A549 treated with RU486 at 1 μM for 4 hours (cell line): ENCODE data around the gene PDAP1. TPM values are rescaled to one million over a fixed set of nuclear protein-coding genes. Genes with fewer than 3 reads are reported as not detected.

ENCODE experiments used
- total RNA-seq: library from RNA; stranded (reverse); fragments of 200-300 nt; extraction: Qiagen RNA extraction; gene quantifications from 5 replicates; pipeline ENCODE4 v1.2.3, GENCODE V29; 2022; ENCODE audit warnings: low read depth

Gene PDAP1
- 172 to 211 TPM (median 188 TPM) in 5 replicates for total RNA-seq

GRCh38 chr7:99408379-99409191, at the start of gene PDAP1, which contains the start of gene BUD31:
PDAP1 (minus strand) TSS chr7:99408597; CDS start chr7:99408548, 49 bp downstream.
BUD31 (plus strand) TSS chr7:99408969; CDS start chr7:99411093, 2,124 bp downstream.

GRCh38 chr7:99438573-99439480, 30.4 kb upstream of the PDAP1 start, which contains the start of the genes CPSF4 and PTCD1:
CPSF4 (plus strand) TSS chr7:99438943; CDS start chr7:99439083, 140 bp downstream.
PTCD1 (minus strand) TSS chr7:99438798; CDS start chr7:99435242, 3,556 bp downstream.

GRCh38 chr7:99374111-99375064, 34.0 kb downstream of the PDAP1 start, which contains the start of gene ARPC1B:
ARPC1B (plus strand) TSS chr7:99374730; CDS start chr7:99385715, 10,985 bp downstream.

Other genes starting within 250 kb of the PDAP1 start
- gene KPNA7, start 200.5 kb downstream of the PDAP1 start, total RNA-seq, result 1.5 to 1.8 TPM (median 1.6 TPM) in 5 replicates
- gene MYH16, start 135.8 kb downstream of the PDAP1 start, total RNA-seq, result 0.51 to 0.77 TPM (median 0.66 TPM) in 5 replicates
- 126 to 146 TPM (median 136 TPM) in 5 replicates for gene ARPC1A, start 82.7 kb downstream of the PDAP1 start, total RNA-seq
- gene ARPC1B, start 33.9 kb downstream of the PDAP1 start, total RNA-seq, result 283 to 301 TPM (median 298 TPM) in 5 replicates
- 142 to 167 TPM (median 148 TPM) in 5 replicates for gene BUD31, start 372 bp upstream of the PDAP1 start, total RNA-seq
- 4.9 to 7.8 TPM (median 6.6 TPM) in 5 replicates for gene PTCD1, start 30.2 kb upstream of the PDAP1 start, total RNA-seq
- gene CPSF4, start 30.3 kb upstream of the PDAP1 start, total RNA-seq, result 34.5 to 45.3 TPM (median 44.5 TPM) in 5 replicates
- 865 to 1,452 TPM (median 971 TPM) in 5 replicates for gene ATP5MF, start 57.6 kb upstream of the PDAP1 start, total RNA-seq
- 7.6 to 9.7 TPM (median 8.4 TPM) in 5 replicates for gene ZNF789, start 64.3 kb upstream of the PDAP1 start, total RNA-seq
- 17.6 to 20.7 TPM (median 18.7 TPM) in 5 replicates for gene ZNF394, start 91.7 kb upstream of the PDAP1 start, total RNA-seq
- gene ZKSCAN5, start 96.1 kb upstream of the PDAP1 start, total RNA-seq, result 9.0 to 10.8 TPM (median 9.3 TPM) in 5 replicates
- gene FAM200A, start 143.5 kb upstream of the PDAP1 start, total RNA-seq, result 4.2 to 8.0 TPM (median 6.6 TPM) in 5 replicates
- gene ZNF655, start 150.0 kb upstream of the PDAP1 start, total RNA-seq, result 47.4 to 59.2 TPM (median 58.5 TPM) in 5 replicates
- gene TMEM225B, start 189.7 kb upstream of the PDAP1 start, total RNA-seq, result 0.59 to 0.94 TPM (median 0.87 TPM) in 5 replicates
- gene ZSCAN25, start 208.3 kb upstream of the PDAP1 start, total RNA-seq, result 8.2 to 9.1 TPM (median 8.5 TPM) in 5 replicates